ENCODE results near the gene MAP4K2.
"Not testable (repeated sequence)": the region's sequence is repeated elsewhere in the genome, so short reads cannot be mapped to it uniquely, and the experiment has no call there.

Gene MAP4K2

GRCh38 chr11:64838600-64839334 lies 35.8 kb upstream of the MAP4K2 start:
- DNase-seq = no peak

GRCh38 chr11:64837887-64838351 lies 34.9 kb upstream of the MAP4K2 start:
- DNase-seq = no peak

GRCh38 chr11:64836448-64837072 lies 33.5 kb upstream of the MAP4K2 start:
- DNase-seq = no peak

- DNase-seq = no peak
Measured at GRCh38 chr11:64835616-64836447, 32.8 kb upstream of the MAP4K2 start.

GRCh38 chr11:64834723-64835615 lies 32.0 kb upstream of the MAP4K2 start:
- no peak for DNase-seq

- no peak for DNase-seq
Measured at GRCh38 chr11:64834031-64834722, 31.2 kb upstream of the MAP4K2 start.

GRCh38 chr11:64833509-64833908 lies 30.5 kb upstream of the MAP4K2 start:
- DNase-seq = no peak

GRCh38 chr11:64833198-64833502 lies 30.1 kb upstream of the MAP4K2 start:
- DNase-seq = no peak

GRCh38 chr11:64832467-64833197 lies 29.6 kb upstream of the MAP4K2 start:
- no peak for DNase-seq

- DNase-seq = no peak
Measured at GRCh38 chr11:64831411-64831891, 28.4 kb upstream of the MAP4K2 start.

- no peak for DNase-seq
Measured at GRCh38 chr11:64829536-64830251, 26.7 kb upstream of the MAP4K2 start.

- no peak for DNase-seq
Measured at GRCh38 chr11:64827451-64827839, 24.4 kb upstream of the MAP4K2 start.

GRCh38 chr11:64826578-64827450 lies 23.8 kb upstream of the MAP4K2 start:
- no peak for DNase-seq

GRCh38 chr11:64826062-64826461 lies 23.0 kb upstream of the MAP4K2 start:
- no peak for DNase-seq

- no peak for DNase-seq
Measured at GRCh38 chr11:64823568-64824119, 20.6 kb upstream of the MAP4K2 start.

- no peak for DNase-seq
Measured at GRCh38 chr11:64817476-64817875, 14.5 kb upstream of the MAP4K2 start.

- DNase-seq = not testable (repeated sequence)
Measured at GRCh38 chr11:64815433-64815832, 12.4 kb upstream of the MAP4K2 start.

GRCh38 chr11:64814712-64815187 lies 11.7 kb upstream of the MAP4K2 start:
- no peak for DNase-seq

GRCh38 chr11:64813826-64814225 lies 10.8 kb upstream of the MAP4K2 start:
- no peak for DNase-seq

Data from CD4-positive, alpha-beta T cell treated with Interferon gamma for 1 hour (primary cell).